GM20431 (cell line): ENCODE data around the gene FAH.

Source experiments
- in situ Hi-C: fragments of 300-500 bp; cut with MseI, MboI; formaldehyde crosslinking; loops from one replicate; pipeline ENCODE4 v1.15.0; 2020; ENCODE audit warnings: low sequenced_read_pairs; ENCODE audit not compliant: unreplicated experiment

FAH gene

DNA sequence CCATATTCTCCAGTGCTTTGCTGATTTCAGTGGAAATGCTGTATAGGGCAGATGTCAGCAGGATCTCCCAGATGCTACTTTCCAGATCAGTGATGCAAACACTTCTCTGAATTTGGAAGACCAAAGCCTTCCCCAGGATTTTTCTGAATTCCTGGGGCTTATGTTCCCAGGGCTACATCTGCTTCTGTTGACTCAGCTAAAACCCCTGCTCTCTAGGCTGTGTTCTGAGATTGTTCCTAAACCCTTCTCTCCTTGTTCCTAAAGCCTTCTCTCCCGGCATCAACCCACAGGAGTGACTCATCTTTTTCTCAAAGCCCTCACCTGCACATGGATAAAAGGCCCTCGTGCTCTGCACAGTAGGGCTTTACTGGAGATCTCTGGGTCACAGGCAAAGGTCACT, 35.5 kb downstream of the FAH start:
- in situ Hi-C loops: loop anchor here (10.0 to 25.0 kb wide), 2 partner anchors 57 to 826 kb away; no protein-coding TSS in a partner anchor

DNA sequence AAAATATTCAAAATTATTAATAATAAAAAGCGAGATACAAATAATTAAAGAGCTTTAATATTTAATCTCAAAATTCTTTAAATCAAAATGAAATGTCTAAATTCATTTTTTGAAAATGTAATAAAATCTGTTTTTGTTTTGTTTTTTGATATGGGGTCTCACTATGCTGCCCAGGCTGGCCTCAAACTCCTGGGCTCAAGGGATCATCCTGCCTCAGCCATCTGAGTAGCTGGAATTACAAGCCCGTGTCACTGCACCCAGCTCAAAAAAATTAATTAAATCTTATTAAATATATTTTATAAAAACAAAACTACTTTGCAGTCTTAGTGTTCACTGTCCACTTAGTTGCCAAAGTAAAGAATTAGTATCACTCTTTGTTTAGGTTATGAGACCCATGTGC, 38.4 kb downstream of the FAH start:
- in situ Hi-C loops: loop anchor here (25.0 kb wide), 1 partner anchor 829 kb away; no protein-coding TSS in a partner anchor

DNA sequence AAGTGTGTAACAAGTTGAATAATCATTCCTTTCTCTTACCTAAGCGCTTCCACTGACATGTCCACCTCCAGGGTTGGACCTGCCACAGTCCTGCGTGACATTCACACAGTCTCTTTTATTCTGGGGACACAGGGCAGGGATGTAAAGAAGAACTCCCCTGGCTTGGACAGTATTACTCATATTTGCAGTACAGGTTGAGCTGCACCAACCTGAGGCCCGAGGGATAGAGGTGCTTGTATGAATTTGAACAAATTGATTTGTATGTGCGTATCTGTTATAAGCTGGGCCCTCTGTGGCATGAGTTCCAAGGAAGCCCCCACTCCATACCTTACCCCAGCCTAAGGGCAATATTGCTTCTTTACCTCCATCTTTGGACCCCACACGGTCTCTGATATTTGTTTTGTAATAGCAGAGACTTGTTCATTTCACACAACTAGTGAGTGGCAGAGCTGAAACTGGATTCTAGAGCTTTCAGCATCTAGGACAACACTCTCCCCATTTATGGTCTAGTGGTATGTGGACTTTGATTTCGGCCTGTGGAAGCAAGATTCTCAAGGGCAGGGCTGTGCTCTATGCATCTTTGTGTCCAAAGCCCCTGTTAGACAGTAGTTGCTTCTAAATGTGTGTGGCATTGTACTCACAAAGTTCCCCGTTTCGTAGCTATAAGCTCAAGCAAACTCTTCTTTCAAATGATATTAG, 39.2 kb downstream of the FAH start:
- in situ Hi-C loops: loop anchor here (25.0 kb wide), 1 partner anchor 830 kb away; no protein-coding TSS in a partner anchor

DNA sequence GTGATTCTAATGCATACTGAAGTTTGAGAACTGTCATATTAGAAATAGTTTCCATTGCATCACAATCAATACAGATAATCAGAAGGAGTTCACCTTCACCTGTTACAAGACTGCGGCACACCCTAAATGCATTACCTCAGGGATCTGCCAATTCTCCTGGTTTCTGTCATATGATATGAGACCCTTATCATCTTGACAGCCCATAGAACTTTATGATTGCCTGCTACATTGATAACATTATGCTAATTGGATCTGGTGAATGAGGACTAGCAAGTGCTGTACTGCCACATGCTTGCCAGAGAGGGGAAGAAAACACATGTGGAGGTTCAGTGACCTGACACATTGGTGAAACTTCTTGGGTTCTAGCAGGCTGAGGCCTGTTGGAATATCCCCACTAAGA, 41.4 kb downstream of the FAH start:
- in situ Hi-C loops: loop anchor here (25.0 kb wide), 1 partner anchor 832 kb away; no protein-coding TSS in a partner anchor

DNA sequence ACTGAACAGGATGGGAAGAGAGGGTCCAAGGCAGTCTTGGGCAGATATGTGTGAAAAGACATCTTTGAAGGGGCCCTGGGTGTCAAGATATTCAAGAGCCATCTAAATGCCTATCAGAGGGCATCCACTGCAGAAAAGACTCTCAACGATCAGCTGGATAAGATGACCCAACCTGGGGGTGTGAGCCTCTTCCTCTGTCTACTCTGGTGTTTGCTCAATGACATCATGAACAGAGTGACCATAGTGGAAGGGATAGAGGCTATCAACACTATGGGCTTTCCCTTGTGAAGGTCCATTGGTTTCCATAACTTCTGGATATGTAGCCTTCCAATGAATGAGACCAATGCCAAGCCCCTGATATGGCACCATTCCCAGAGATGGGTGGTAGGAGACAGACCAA, 42.1 kb downstream of the FAH start:
- in situ Hi-C loops: loop anchor here (25.0 kb wide), 1 partner anchor 833 kb away; no protein-coding TSS in a partner anchor

DNA sequence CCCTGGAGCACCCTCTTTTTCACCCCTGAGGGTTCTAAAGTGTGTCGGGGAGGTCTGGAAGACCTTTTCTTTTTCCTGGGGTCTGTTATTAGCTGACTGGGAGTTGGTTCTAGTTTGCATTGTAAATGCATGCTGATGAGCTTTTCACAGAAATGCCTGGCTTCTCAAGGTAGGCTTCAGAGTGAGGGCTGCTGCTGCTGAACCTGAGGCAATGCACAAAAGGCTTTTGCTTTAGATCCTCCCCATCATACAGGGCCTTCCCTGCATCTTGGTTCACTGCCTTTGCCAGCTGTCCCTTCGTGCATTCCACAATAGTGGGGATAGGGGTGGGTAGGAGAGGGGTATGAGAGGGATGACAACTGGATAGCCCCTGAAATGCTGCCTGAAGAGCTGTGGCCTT, 46.6 kb downstream of the FAH start:
- in situ Hi-C loops: loop anchor here (25.0 kb wide), 1 partner anchor 837 kb away; no protein-coding TSS in a partner anchor

DNA sequence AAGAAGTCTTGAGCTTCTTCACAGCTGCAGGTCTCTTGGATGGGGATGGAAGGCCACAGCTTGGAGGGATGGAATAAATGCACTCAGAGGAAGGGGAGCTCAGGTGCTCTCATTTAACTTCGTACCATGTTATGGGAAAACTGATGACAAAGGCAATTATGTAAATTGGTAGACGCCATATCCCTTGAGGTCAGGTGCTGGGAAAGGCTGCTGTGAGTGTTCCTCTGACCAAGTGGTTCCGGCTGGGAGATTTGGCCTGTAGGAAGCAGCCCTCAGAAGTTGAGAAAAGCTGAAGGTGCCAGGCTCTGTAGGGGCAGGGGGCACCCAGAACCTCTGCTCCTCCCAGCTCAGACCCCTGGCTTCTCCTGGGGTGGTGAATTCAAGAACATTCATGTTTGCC, 47.1 kb downstream of the FAH start:
- in situ Hi-C loops: loop anchor here (25.0 kb wide), 1 partner anchor 838 kb away; no protein-coding TSS in a partner anchor

DNA sequence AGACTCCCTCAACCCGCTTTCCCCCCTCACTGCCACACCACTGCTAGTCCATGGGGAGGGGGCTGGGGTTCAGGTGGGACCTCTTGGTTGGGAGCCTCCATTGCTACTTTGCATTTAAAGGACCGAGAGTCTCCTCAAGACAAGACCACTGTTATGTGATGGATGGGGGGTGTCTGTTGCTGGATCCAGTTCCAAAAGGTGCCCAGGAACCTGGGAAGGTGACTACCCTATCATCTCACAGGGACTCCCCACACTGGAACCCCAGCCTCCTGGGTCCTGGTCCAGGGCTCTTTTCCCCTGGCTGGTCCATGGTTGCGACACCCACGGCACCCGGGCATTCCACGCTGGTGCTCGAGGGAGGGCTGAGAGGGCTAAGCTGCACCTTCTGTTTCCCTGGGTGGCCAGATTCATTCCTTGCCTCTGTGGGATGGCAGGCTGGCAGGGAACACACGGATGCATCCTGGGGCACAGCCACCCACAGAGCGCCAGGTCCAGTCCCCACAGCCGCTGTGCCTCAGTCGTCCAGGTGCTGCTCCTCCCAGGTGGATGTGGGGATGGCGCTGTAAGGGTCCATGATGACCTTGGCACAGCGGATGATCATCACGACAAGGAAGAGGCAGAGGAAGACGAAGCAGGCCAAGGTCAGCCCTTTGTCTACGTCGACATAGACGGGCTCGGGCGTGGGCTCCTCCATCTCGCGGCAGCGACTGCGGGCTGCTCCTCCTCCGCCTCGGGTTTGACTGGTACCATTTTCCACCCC, 48.6 kb downstream of the FAH start:
- in situ Hi-C loops: no loop called here

DNA sequence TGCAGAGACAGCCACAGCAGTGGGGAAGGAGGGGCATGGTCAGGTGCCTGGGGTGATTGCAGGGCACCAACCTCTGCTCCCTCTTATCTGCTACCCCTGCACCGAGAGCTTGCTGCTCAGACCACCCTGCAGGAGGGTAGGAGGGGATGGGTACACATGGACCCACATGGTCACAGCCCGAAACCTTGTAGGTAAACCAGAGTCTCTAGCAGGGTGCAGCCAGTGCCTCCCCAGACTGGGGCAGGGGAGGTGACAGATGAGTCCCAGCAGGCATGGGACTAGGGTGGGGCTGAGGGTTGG, 49.2 kb downstream of the FAH start:
- in situ Hi-C loops: no loop called here

DNA sequence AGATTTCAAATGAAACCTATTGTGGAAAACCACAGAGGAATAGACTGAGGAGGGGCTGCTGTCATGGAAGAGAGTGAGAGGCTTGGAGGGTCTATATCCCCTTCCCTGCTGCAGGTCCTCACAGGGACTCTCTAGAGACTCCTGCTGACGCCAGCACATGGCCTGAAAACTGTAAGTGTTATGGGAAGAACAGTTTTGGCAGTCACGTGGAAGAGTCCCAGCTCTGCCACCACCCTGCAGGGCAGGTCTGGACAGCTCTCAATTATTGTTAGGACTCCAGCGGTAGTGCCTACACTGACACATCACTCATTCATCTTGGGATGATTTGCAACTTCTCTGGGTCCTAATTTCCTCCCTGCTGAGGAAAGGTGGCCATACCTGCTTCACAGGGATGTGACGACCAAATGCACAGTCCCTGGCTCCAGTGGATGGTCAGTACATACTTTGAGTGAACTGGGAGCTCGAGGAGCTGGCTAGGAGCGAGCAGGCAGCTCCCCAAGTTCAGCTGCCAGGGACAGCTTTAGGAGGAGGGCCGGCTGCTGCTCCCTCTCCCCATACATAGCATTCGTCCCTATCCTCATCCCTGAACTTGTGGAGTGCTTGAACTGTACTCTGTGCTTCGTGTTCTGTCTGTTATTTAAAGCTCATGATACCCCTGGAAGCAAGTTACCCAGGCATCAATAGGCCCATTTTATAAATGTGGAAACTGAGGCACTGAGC, 50.0 kb downstream of the FAH start:
- in situ Hi-C loops: no loop called here

DNA sequence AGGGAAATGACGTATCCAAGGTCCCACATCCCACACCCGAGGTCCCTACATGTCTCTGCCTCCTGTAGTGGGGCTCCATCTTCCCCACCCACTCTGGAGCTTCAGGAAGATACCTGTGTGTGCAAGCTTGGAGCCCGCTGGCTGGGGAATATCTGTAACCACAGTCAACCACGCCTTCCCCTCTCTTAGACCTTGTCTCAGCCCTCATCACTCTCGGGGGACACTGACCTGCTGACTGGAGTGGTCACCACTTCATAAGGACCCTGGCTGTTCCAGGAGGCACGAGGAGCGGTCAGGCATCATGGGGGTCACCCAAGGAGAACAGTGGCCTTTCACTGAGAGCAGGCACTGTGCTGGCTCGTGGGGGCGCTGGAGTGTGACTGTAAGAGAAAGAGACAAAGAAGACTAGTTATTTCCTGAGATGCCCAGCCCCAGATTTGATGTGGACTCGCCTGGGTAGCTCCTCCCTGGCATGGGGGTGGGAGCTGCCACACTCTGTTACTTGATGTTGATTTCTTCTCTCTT, 50.6 kb downstream of the FAH start:
- in situ Hi-C loops: no loop called here

DNA sequence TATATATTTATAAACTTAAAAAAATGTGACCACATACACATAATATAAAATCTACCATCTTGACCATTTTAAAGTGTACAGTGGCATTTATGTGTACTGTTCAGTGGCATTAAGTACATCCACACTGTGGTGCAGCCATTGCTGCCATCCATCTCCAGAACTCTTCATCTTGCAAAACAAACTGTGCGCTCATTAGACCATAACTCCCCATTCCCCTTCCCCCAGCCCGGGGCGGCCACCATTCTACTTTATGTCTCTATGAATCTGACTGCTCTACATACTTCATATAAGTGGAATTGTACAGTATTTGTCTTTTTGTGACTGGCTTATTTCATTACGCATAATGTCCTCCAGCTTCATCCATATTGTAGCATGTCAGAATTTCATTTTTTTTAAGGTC, 51.4 kb downstream of the FAH start:
- in situ Hi-C loops: no loop called here

DNA sequence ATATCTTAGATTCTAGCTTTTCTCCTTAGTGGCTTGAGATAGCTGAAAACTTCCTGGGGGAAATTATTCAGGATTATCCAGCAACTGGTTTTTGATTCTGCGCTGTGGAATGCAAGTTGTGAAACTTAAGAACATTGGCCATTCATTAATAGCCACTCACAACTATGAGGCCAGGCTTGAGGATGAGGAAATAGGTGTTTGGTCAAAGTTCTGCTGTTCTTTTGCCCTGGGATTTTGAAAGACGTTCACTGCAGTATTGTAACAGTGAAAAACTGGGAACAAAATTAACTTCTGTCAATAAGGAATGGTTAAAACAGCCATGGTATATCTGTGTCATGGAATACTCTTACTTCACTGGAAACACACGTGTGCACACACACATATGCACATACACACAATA, 55.1 kb downstream of the FAH start:
- in situ Hi-C loops: no loop called here

DNA sequence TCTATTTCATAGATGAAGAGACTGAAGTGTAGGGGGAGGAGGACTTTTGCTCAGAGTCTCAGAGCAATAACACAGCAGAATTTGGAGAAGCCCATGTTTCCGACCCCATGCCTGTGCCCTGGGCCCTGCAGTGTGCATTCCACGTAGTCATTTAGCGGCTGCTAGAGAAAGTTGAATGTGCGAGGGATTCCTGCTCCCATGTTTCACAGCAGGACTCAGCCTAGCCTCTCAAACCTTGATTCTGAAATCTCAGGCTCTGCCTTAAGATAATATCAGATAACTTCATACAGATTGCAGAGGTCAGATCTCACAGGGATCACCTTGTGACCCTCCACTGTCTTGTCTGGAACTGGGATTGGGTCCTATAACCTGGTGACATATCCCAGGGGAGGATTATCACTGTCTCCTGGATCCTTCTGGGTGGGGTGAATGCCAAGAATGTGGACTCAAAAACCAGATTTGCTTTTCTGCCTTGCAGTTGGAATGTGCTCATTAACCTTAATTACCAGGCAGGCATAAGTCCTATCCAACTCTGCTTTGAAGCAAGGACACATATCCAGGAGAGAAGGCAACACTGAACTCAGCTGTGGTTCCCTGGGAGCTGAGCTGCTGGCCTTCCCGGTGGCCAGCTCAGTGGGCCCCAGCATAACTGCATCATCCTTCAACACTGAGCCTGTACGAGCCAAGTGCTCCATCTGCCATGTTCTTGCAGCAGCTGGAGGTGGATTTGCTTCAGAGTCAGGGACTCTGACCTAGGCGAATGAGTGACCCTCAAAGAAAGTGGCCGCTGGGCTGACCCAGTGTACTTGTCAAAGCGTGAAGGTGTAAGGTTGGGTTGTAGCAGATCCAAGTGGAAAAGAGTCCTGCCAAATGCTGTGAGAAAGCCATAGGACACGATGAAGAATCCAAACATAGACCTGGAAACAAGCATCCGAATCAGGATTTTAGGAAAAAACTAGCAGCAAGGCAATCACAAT, 56.2 kb downstream of the FAH start:
- in situ Hi-C loops: no loop called here

DNA sequence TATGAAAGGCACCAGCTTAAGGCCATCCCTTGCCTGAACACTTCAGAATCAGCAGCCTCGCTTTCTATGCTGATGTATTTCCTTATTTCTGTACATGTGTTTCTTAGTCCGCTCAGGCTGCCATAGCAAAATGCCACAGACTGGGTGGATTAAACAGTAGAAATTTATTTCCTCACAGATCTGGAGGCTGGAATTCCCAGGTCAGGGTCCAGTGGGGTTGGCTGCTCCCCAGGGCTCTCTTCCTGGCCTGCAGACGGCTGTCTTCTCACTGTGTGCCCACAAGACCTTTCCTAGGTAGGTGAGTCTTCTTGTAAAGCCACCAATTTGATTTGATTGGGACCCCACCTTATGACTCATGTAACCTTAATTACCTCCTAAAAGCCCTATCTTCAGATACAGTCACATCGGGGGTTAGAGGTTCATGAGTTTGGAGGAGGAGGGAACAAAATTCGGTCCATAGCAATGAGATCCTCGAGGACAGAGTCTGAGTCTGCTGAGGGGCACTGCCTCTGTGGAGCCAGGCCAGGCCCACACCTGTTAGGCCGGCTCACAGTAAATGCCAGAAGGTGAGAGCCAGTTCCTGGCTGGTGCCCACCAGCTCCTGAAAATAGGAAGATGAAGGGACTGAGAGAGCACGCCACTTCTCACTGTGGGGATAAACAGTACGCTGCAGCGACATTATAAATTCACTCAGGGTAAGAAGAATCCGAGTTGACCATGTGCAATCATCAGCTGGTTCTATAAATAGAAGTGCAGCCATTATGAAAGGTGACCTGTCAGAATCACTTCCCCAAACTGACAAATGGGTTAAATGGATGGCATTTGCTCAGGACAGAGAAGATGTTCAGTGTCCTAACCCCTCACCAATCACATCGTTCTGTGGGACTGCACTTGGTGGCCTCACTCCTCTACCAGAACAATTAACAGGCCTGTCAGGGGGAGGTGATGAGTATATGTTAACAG, 58.1 kb downstream of the FAH start:
- in situ Hi-C loops: no loop called here

DNA sequence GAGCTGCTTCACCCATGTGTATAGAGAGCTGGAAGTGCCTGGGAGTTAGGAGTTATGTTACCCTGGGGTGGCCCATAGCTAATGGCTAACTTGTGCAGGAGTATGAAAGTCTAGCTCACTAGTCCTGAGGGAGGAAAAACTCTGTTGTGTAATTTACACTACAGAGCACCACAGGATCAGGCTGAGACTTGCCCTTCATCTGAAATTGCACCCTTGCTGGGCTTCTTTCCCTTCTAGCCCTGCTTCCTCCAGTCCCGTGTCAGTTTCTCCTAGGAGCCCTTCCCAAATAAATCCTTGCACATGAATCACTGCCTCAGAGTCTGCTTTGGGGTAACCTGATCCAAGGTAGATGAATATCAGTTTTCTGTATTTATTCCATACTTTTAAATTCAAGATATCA, 59.2 kb downstream of the FAH start:
- in situ Hi-C loops: no loop called here

DNA sequence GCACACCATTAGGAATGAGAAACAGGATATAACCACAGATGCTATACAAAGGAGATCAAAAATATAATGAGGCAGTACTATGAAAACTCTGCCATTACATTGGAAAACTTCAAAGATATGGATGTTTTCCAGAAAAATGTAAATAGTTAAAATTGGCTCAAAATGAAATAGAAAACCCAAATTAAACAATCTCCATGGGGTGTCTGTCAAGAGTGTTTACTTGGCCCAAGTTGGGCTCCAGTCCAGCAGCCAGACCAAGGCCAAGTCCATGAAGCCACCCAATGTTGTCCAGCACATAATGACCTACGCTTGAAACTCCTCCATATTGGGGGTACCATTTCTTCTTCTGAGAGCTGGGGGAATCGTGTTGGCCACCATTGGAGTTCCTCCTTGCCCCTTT, 62.1 kb downstream of the FAH start:
- in situ Hi-C loops: no loop called here

DNA sequence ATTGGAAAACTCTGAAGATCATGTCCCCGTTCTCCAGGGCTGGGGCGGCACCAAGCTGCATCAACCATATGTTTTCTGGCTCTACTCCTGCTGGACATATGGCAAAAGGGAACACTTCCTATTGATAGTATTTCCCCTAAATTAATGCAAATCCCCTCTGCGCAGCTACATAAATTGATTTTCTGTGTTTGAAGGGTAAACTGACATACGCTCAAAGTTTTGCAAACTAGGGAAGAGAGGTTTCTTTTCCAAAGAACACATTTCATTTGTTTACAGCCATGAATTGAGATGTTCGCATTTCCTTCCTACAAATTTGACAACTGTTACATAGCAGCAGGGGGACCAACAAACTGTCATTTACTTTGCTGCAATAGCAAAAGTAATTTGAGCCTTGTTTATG, 63.3 kb downstream of the FAH start:
- in situ Hi-C loops: no loop called here
